Neural progenitor cell (in vitro differentiated cells): Measurements from ENCODE around the gene LAG3. TPM values are rescaled to one million over a fixed set of nuclear protein-coding genes. Genes with fewer than 3 reads are reported as not detected.

ENCODE experiments used
- DNase-seq: peaks from one replicate; pipeline ENCODE4 v3.0.0-alpha.2; 2016; ENCODE audit warnings: low spot score
- H2AFZ ChIP-seq: fragments of 200-600 bp; sonication (generic); replicated peaks from 2 replicates; pipeline ENCODE4 v1.6.1; 2016; ENCODE audit warnings: antibody characterized with exemption
- H3F3A ChIP-seq: fragments of 200-600 bp; sonication (generic); 2 replicates; pipeline ENCODE4 v1.6.1; 2016; ENCODE audit warnings: antibody characterized with exemption, low read depth
- H3K27ac ChIP-seq: fragments of 200-600 bp; sonication (generic); 2 replicates; pipeline ENCODE4 v1.5.1; 2016; ENCODE audit warnings: mild to moderate bottlenecking
- H3K27me3 ChIP-seq: fragments of 200-600 bp; sonication (generic); 2 replicates; pipeline ENCODE4 v1.6.1; 2016; ENCODE audit warnings: mild to moderate bottlenecking, moderate library complexity
- H3K36me3 ChIP-seq: fragments of 200-600 bp; sonication (generic); 2 replicates; pipeline ENCODE4 v1.5.1; 2016
- H3K4me1 ChIP-seq: fragments of 200-600 bp; sonication (generic); 2 replicates; pipeline ENCODE4 v1.6.1; 2016; ENCODE audit warnings: mixed run types
- H3K4me2 ChIP-seq: fragments of 200-600 bp; sonication (generic); 2 replicates; pipeline ENCODE4 v1.6.1; 2016
- H3K4me3 ChIP-seq: fragments of 200-600 bp; sonication (generic); 2 replicates; pipeline ENCODE4 v1.5.1; 2016
- H3K79me2 ChIP-seq: fragments of 200-600 bp; sonication (generic); 2 replicates; pipeline ENCODE4 v1.6.1; 2016; ENCODE audit warnings: low read depth
- H3K9ac ChIP-seq: fragments of 200-600 bp; sonication (generic); 2 replicates; pipeline ENCODE4 v1.6.1; 2016
- H3K9me3 ChIP-seq: fragments of 200-600 bp; sonication (generic); 2 replicates; pipeline ENCODE4 v1.5.1; 2016; ENCODE audit warnings: low read depth
- H4K20me1 ChIP-seq: fragments of 200-600 bp; sonication (generic); 2 replicates; pipeline ENCODE4 v1.6.1; 2016; ENCODE audit warnings: low read depth
- H3K27ac Mint-ChIP-seq: 3 replicates; pipeline ENCODE4 v1.8.0; 2021; ENCODE audit warnings: mixed read lengths
- H3K27me3 Mint-ChIP-seq: 2 replicates; pipeline ENCODE4 v1.8.0; 2022; ENCODE audit warnings: low read depth, mild to moderate bottlenecking, inconsistent platforms, moderate library complexity, mixed read lengths; ENCODE audit not compliant: insufficient read depth
- H3K36me3 Mint-ChIP-seq: 3 replicates; pipeline ENCODE4 v1.8.0; 2021; ENCODE audit warnings: mixed read lengths
- H3K4me1 Mint-ChIP-seq: 3 replicates; pipeline ENCODE4 v1.8.0; 2021; ENCODE audit warnings: mixed read lengths
- H3K4me3 Mint-ChIP-seq: 3 replicates; pipeline ENCODE4 v1.8.0; 2021; ENCODE audit warnings: mild to moderate bottlenecking, moderate library complexity, mixed read lengths
- H3K9me3 Mint-ChIP-seq: 3 replicates; pipeline ENCODE4 v1.8.0; 2020; ENCODE audit warnings: mixed read lengths
- EZH2 ChIP-seq: fragments of 200-600 bp; sonication (generic); IDR thresholded peaks from 2 replicates; pipeline ENCODE4 v1.6.1; 2017; ENCODE audit warnings: antibody characterized with exemption, mild to moderate bottlenecking, moderate library complexity
- EZH2phosphoT487 ChIP-seq: fragments of 200-600 bp; sonication (generic); IDR thresholded peaks from 2 replicates; pipeline ENCODE4 v1.6.1; 2017; ENCODE audit warnings: antibody characterized with exemption
- total RNA-seq: library from RNA; depleted of rRNA; stranded (reverse); fragments of >200 nt; gene quantifications from 2 replicates; pipeline ENCODE4 v1.2.3, GENCODE V29; 2015; ENCODE audit warnings: low replicate concordance
- TF ChIP-seq, protein P1 (sequence below): fragments of 200-600 bp; sonication (generic); IDR thresholded peaks from 2 replicates; pipeline ENCODE4 v1.5.1; 2017; ENCODE audit warnings: antibody characterized with exemption, mild to moderate bottlenecking

The LAG3 gene
- total RNA-seq = 0.45 and 2.9 TPM in 2 replicates

DNA sequence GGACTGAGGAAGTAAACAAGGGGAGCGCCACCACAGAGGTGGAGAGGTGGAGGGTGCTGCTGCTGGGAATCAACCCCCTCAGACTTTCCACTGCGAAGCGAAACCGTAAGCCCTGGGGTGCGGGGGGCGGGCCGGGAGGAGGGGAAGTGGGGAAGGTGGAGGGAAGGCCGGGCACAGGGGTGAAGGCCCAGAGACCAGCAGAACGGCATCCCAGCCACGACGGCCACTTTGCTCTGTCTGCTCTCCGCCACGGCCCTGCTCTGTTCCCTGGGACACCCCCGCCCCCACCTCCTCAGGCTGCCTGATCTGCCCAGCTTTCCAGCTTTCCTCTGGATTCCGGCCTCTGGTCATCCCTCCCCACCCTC lies at the start of gene LAG3:
TSS of gene LAG3 (plus strand) at position 190 of the 365 bp plus-strand sequence. CDS start 333 bp downstream, outside the sequence.
- peak within 1 kb of the TSS; percentile 72 for H3K4me3 Mint-ChIP-seq
- H3K9me3 Mint-ChIP-seq = no peaks in the 10 kb centered on the region
- peaks cover 47% of the 10 kb centered on the region for H3K4me1 ChIP-seq
- H3K36me3 Mint-ChIP-seq = peaks cover 44% of the 10 kb centered on the region
- DNase-seq = no peak
- TF ChIP-seq, protein P1, sequence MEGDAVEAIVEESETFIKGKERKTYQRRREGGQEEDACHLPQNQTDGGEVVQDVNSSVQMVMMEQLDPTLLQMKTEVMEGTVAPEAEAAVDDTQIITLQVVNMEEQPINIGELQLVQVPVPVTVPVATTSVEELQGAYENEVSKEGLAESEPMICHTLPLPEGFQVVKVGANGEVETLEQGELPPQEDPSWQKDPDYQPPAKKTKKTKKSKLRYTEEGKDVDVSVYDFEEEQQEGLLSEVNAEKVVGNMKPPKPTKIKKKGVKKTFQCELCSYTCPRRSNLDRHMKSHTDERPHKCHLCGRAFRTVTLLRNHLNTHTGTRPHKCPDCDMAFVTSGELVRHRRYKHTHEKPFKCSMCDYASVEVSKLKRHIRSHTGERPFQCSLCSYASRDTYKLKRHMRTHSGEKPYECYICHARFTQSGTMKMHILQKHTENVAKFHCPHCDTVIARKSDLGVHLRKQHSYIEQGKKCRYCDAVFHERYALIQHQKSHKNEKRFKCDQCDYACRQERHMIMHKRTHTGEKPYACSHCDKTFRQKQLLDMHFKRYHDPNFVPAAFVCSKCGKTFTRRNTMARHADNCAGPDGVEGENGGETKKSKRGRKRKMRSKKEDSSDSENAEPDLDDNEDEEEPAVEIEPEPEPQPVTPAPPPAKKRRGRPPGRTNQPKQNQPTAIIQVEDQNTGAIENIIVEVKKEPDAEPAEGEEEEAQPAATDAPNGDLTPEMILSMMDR = no peak
- TF ChIP-seq EZH2phosphoT487 (no peak), EZH2 (no peak)
- peaks cover 60% of the 10 kb centered on the region for H3F3A ChIP-seq
- H3K27me3 ChIP-seq = peaks cover 18% of the 10 kb centered on the region
- H3K9ac ChIP-seq = no peak within 1 kb of the TSS
- H3K27ac Mint-ChIP-seq = peak within 1 kb of the TSS; percentile 52
- peaks cover 62% of the 10 kb centered on the region for H4K20me1 ChIP-seq
- no peaks in the 10 kb centered on the region for H3K9me3 ChIP-seq
- peaks cover 32% of the 10 kb centered on the region for H3K27me3 Mint-ChIP-seq
- H3K4me2 ChIP-seq = peak within 1 kb of the TSS; percentile 77
- H2AFZ ChIP-seq = no peak within 1 kb of the TSS
- peak within 1 kb of the TSS; percentile 34 for H3K4me3 ChIP-seq
- peaks cover 52% of the 10 kb centered on the region for H3K4me1 Mint-ChIP-seq
- peaks cover 38% of the 10 kb centered on the region for H3K79me2 ChIP-seq
- H3K27ac ChIP-seq = peak within 1 kb of the TSS; percentile 43
- peaks cover 5% of the 10 kb centered on the region for H3K36me3 ChIP-seq

DNA sequence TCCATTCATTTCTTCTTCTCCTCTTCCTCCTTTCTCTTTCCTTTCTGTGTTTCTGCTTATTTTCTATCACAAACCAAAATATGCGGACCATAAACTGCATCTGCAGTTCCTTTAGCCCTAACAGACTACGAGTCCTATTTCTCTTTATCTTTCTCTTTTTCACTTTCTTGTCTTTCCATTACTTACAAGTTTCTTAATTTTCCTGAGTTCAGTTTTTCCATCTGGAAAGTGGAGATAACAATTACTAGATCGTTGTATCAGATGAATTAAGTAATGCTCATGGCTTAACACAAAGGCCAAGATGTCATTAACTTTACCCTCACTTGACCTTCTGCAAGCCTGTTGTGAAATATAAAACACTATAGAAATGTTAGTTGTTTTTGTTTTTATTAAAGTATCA lies 49.5 kb upstream of the LAG3 start:
- Histone ChIP-seq H4K20me1 (no peaks in the 10 kb centered on the region), H3K9ac (no peak overlapping the region), H3K79me2 (peaks cover 5% of the 10 kb centered on the region), H2AFZ (no peak overlapping the region), H3K27me3 (no peaks in the 10 kb centered on the region), H3K4me2 (peak overlapping the region; percentile 88), H3K27ac (no peak overlapping the region), H3K4me1 (peaks cover 7% of the 10 kb centered on the region), H3K36me3 (no peaks in the 10 kb centered on the region), H3K4me3 (peak overlapping the region; percentile 79), H3F3A (peaks cover 22% of the 10 kb centered on the region), H3K9me3 (no peaks in the 10 kb centered on the region)
- Mint-ChIP-seq H3K27me3 (no peaks in the 10 kb centered on the region), H3K36me3 (peaks cover 3% of the 10 kb centered on the region), H3K4me3 (peak overlapping the region; percentile 88), H3K4me1 (peaks cover 10% of the 10 kb centered on the region), H3K27ac (no peak overlapping the region), H3K9me3 (no peaks in the 10 kb centered on the region)
- TF ChIP-seq, protein P1 = no peak
- no peak for DNase-seq

DNA sequence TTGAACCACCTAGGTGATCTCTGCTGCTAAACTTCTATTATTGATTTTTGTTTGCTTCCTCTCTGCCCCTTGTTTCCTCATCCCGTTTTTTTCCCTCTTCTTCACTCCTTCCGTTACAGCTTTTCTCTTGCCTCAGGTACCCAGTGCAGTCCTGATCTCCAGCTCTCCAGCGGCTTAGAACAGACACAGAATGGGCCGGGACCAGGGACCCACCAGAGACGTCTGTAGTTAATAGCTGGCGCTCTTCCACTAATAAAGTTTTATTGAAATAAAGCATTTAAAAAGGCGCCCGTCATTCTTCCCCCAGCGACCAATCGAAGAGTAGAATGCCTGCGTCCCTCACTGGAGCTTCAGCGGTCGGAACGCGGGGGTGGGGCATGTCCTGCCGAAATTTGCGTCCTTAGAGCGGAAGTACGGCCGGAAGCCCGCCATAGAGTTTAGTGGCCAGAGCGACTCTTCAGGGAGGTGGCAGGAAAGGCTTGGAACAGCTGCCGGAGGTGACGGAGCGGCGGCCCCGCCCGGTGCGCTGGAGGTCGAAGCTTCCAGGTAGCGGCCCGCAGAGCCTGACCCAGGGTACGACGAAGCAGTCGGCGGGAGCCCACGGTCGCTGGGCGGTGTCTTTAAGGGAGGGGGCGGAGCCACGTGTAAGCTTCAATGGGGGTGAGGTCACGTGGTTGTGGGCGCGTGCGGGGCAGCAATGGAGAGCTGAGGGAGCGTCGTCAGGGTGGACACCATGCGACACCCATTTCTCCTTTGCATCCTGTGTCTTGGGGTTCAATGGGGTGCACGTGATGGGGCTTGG lies 48.5 kb upstream of the LAG3 start, which contains the start of gene COPS7A:
TSS of gene COPS7A (plus strand) at position 440 of the 802 bp plus-strand sequence. CDS start 611 bp downstream, outside the sequence.
- Mint-ChIP-seq H3K36me3 (peaks cover 3% of the 10 kb centered on the region), H3K27me3 (no peaks in the 10 kb centered on the region), H3K9me3 (no peaks in the 10 kb centered on the region), H3K4me3 (peak within 1 kb of the TSS; percentile 88), H3K4me1 (peaks cover 10% of the 10 kb centered on the region), H3K27ac (peak within 1 kb of the TSS; percentile 94)
- no peaks in the 10 kb centered on the region for H3K36me3 ChIP-seq
- H3F3A ChIP-seq = peaks cover 22% of the 10 kb centered on the region
- TF ChIP-seq, protein P1 = no peak
- TF ChIP-seq EZH2phosphoT487 (no peak), EZH2 (no peak)
- H3K9me3 ChIP-seq = no peaks in the 10 kb centered on the region
- peaks cover 5% of the 10 kb centered on the region for H3K79me2 ChIP-seq
- H3K27ac ChIP-seq = peak within 1 kb of the TSS; percentile 18
- no peaks in the 10 kb centered on the region for H4K20me1 ChIP-seq
- peak within 1 kb of the TSS; percentile 88 for H3K4me2 ChIP-seq
- H3K4me3 ChIP-seq = peak within 1 kb of the TSS; percentile 79
- no peaks in the 10 kb centered on the region for H3K27me3 ChIP-seq
- peaks cover 7% of the 10 kb centered on the region for H3K4me1 ChIP-seq
- peak within 1 kb of the TSS; percentile 58 for H3K9ac ChIP-seq
- peak within 1 kb of the TSS; percentile 91 for H2AFZ ChIP-seq
- DNase-seq = peak; percentile 98
